Occipital lobe (tissue), 2 donors: ENCODE results near the gene ZDHHC21. TPM values are rescaled to one million over a fixed set of nuclear protein-coding genes. Genes with fewer than 3 reads are reported as not detected.
"Not testable (repeated sequence)": the region's sequence is repeated elsewhere in the genome, so short reads cannot be mapped to it uniquely, and the experiment has no call there.

Experiments used
- DNase-seq: peaks from one replicate; lab custom pipeline; 2025; lab: John Stamatoyannopoulos, UW
- total RNA-seq: library from RNA; depleted of rRNA; stranded (reverse); fragments of >200 nt; gene quantifications from one replicate; pipeline ENCODE4 v1.2.3, GENCODE V29; 2014

ZDHHC21 gene
- total RNA-seq, 1 donor from 2014 or later, result 68.6 TPM

GRCh38 chr9:14682616-14683015 lies 10.6 kb downstream of the ZDHHC21 start:
- not testable (repeated sequence) for DNase-seq

GRCh38 chr9:14678776-14679175 lies 14.5 kb downstream of the ZDHHC21 start:
- DNase-seq, result no peak

- DNase-seq, result no peak
These were observed 15.4 kb downstream of the ZDHHC21 start for GRCh38 chr9:14677872-14678271.

GRCh38 chr9:14677396-14677795 lies 15.8 kb downstream of the ZDHHC21 start:
- no peak for DNase-seq

- no peak for DNase-seq
These were observed 18.6 kb downstream of the ZDHHC21 start for GRCh38 chr9:14674630-14675029.

- no peak for DNase-seq
These were observed 21.9 kb downstream of the ZDHHC21 start for GRCh38 chr9:14671377-14671776.

- DNase-seq, result no peak
These were observed 22.5 kb downstream of the ZDHHC21 start for GRCh38 chr9:14670718-14671117.

GRCh38 chr9:14664022-14664421 lies 29.2 kb downstream of the ZDHHC21 start:
- DNase-seq, result not testable (repeated sequence)

- no peak for DNase-seq
These were observed 31.2 kb downstream of the ZDHHC21 start for GRCh38 chr9:14662060-14662453.

GRCh38 chr9:14661421-14662059 lies 31.7 kb downstream of the ZDHHC21 start:
- DNase-seq, result no peak

- DNase-seq, result no peak
These were observed 32.5 kb downstream of the ZDHHC21 start for GRCh38 chr9:14660721-14661120.

GRCh38 chr9:14654932-14655331 lies 38.3 kb downstream of the ZDHHC21 start:
- DNase-seq, result no peak

- DNase-seq, result no peak
These were observed 39.7 kb downstream of the ZDHHC21 start for GRCh38 chr9:14653511-14653910.

- no peak for DNase-seq
These were observed 40.4 kb downstream of the ZDHHC21 start for GRCh38 chr9:14652729-14653377.

- DNase-seq, result no peak
These were observed 42.6 kb downstream of the ZDHHC21 start for GRCh38 chr9:14650596-14650995.

- no peak for DNase-seq
These were observed 47.6 kb downstream of the ZDHHC21 start for GRCh38 chr9:14645648-14646047.

- DNase-seq, result no peak
These were observed 52.3 kb downstream of the ZDHHC21 start for GRCh38 chr9:14640967-14641366.

- DNase-seq, result no peak
These were observed 52.9 kb downstream of the ZDHHC21 start for GRCh38 chr9:14640294-14640693.

GRCh38 chr9:14633906-14634565 lies 59.2 kb downstream of the ZDHHC21 start:
- DNase-seq, result no peak

- DNase-seq, result no peak
These were observed 60.1 kb downstream of the ZDHHC21 start for GRCh38 chr9:14633148-14633547.

GRCh38 chr9:14627513-14627912 lies 65.7 kb downstream of the ZDHHC21 start:
- DNase-seq, result no peak

- no peak for DNase-seq
These were observed 74.3 kb downstream of the ZDHHC21 start for GRCh38 chr9:14618836-14619420.
